ENCODE measurements around the gene A1BG.
"Not testable (repeated sequence)": the region's sequence is repeated elsewhere in the genome, so short reads cannot be mapped to it uniquely, and the experiment has no call there.

The A1BG gene

GRCh38 chr19:58351990-58352755 lies 1.1 kb downstream of the A1BG start:
- TF ChIP-seq FOXM1 (IDR thresholded peaks at IDR 0.05; ENCODE audit: borderline replicate concordance) (no peak), BHLHE40 (IDR thresholded peaks at IDR 0.05; ENCODE audit: borderline replicate concordance) (no peak), SP1 (IDR thresholded peaks at IDR 0.05) (no peak), TARDBP (IDR thresholded peaks at IDR 0.05) (no peak), HDGF (IDR thresholded peaks at IDR 0.05; ENCODE audit: borderline replicate concordance) (no peak), PKNOX1 (IDR thresholded peaks at IDR 0.05) (no peak), CTBP1 (IDR thresholded peaks at IDR 0.05; ENCODE audit: borderline replicate concordance) (no peak), ELF4 (IDR thresholded peaks at IDR 0.05) (no peak)
- ChIA-PET POLR2A (interaction anchor here (2.0 kb wide), 1 partner anchor 10 kb away, joined by 14 read pairs; the partner anchor contains the start of gene ZNF497), CTCF (no interaction called here)
- DNase-seq (ENCODE audit: extremely low spot score): no peak

- TF ChIP-seq SP1 (IDR thresholded peaks at IDR 0.05): no peak
- no peak for TF ChIP-seq FOXK2 (IDR thresholded peaks at IDR 0.05)
- TF ChIP-seq CTBP1 (IDR thresholded peaks at IDR 0.05; ENCODE audit: borderline replicate concordance): no peak
- CTCF ChIA-PET: no interaction called here
- POLR2A ChIA-PET: interaction anchor here (2.0 kb wide), 1 partner anchor 11 kb away, joined by 14 read pairs; the partner anchor contains the start of gene ZNF497
- DNase-seq (ENCODE audit: extremely low spot score): no peak
Observed at GRCh38 chr19:58351558-58351878, 1.8 kb downstream of the A1BG start.

- TF ChIP-seq CTBP1 (IDR thresholded peaks at IDR 0.05; ENCODE audit: borderline replicate concordance): no peak
- TF ChIP-seq ARNT (IDR thresholded peaks at IDR 0.05): no peak
- TF ChIP-seq FOXM1 (IDR thresholded peaks at IDR 0.05; ENCODE audit: borderline replicate concordance): no peak
- TF ChIP-seq L3MBTL2 (conservative IDR thresholded peaks at IDR 0.05): no peak
- no peak for TF ChIP-seq SP1 (IDR thresholded peaks at IDR 0.05)
- no peak for TF ChIP-seq ELF4 (IDR thresholded peaks at IDR 0.05)
- no peak for TF ChIP-seq ZNF384 (IDR thresholded peaks at IDR 0.05)
- no peak for DNase-seq (ENCODE audit: extremely low spot score)
- CTCF ChIA-PET: no interaction called here
- POLR2A ChIA-PET: interaction anchor here (2.0 kb wide), 1 partner anchor 11 kb away, joined by 14 read pairs; the partner anchor contains the start of gene ZNF497
Observed at GRCh38 chr19:58350871-58351557, 2.3 kb downstream of the A1BG start.

GRCh38 chr19:58350001-58350861 lies 3.1 kb downstream of the A1BG start:
- TF ChIP-seq BHLHE40 (IDR thresholded peaks at IDR 0.05; ENCODE audit: borderline replicate concordance) (no peak), LEF1 (IDR thresholded peaks at IDR 0.05; ENCODE audit: borderline replicate concordance) (no peak), CTBP1 (IDR thresholded peaks at IDR 0.05; ENCODE audit: borderline replicate concordance) (no peak), ZNF384 (IDR thresholded peaks at IDR 0.05) (no peak), FOXK2 (IDR thresholded peaks at IDR 0.05) (no peak), ARNT (IDR thresholded peaks at IDR 0.05) (no peak), SP1 (IDR thresholded peaks at IDR 0.05) (no peak), HDGF (IDR thresholded peaks at IDR 0.05; ENCODE audit: borderline replicate concordance) (no peak), FOXM1 (IDR thresholded peaks at IDR 0.05; ENCODE audit: borderline replicate concordance) (no peak), SUZ12 (IDR thresholded peaks at IDR 0.05) (no peak), NFRKB (IDR thresholded peaks at IDR 0.05) (no peak), L3MBTL2 (conservative IDR thresholded peaks at IDR 0.05) (no peak), FOXA1 (IDR thresholded peaks at IDR 0.05) (no peak), TARDBP (IDR thresholded peaks at IDR 0.05) (no peak), PKNOX1 (IDR thresholded peaks at IDR 0.05) (no peak), ELF4 (IDR thresholded peaks at IDR 0.05) (no peak)
- ChIA-PET CTCF (no interaction called here), POLR2A (no interaction called here)
- DNase-seq (ENCODE audit: extremely low spot score): no peak

GRCh38 chr19:58349590-58349989 lies 3.7 kb downstream of the A1BG start:
- ChIA-PET CTCF (no interaction called here), POLR2A (no interaction called here)
- TF ChIP-seq SUZ12 (IDR thresholded peaks at IDR 0.05) (no peak), ZNF384 (IDR thresholded peaks at IDR 0.05) (no peak), HDGF (IDR thresholded peaks at IDR 0.05; ENCODE audit: borderline replicate concordance) (no peak), ARNT (IDR thresholded peaks at IDR 0.05) (no peak), L3MBTL2 (conservative IDR thresholded peaks at IDR 0.05) (no peak)
- DNase-seq (ENCODE audit: extremely low spot score): no peak

- POLR2A ChIA-PET: interaction anchor here (1.1 to 4.4 kb wide), 4 partner anchors 9 to 172 kb away, joined by 4 to 30 read pairs (median 4); partner anchors contain the start of genes ZBTB45 and ZNF497
- CTCF ChIA-PET; DNase-seq (ENCODE audit: extremely low spot score): not testable (repeated sequence)
Observed at GRCh38 chr19:58348080-58348479, 5.2 kb downstream of the A1BG start.
